A549 (cell line): ENCODE data around the gene ASCC2.

Source experiments
- CTCF ChIP-seq: fragments of >200 bp; sonication (Bioruptor Twin); formaldehyde crosslinking; IDR thresholded peaks from 3 replicates; pipeline ENCODE4 v1.5.1; 2016
- MAZ ChIP-seq: fragments of 150-350 bp; IDR thresholded peaks from 2 replicates; pipeline ENCODE4 v1.6.1; 2014; ENCODE audit warnings: antibody characterized with exemption, low read depth, low read length, borderline replicate concordance
- ZFP36 ChIP-seq: fragments of 450-650 bp; IDR thresholded peaks from 2 replicates; pipeline ENCODE4 v1.6.1; 2014; ENCODE audit warnings: borderline replicate concordance; ENCODE audit not compliant: partially characterized antibody

GRCh38 chr22:29748248-29748893 lies 89.7 kb downstream of the ASCC2 start:
- TF ChIP-seq MAZ (no peak), CTCF (no peak), ZFP36 (no peak)
